CD14-positive monocyte (primary cell): ENCODE data around the gene ITK. TPM values are rescaled to one million over a fixed set of nuclear protein-coding genes. Genes with fewer than 3 reads are reported as not detected.
A peak's percentile ranks its signal among the peaks of the same experiment; 100 is the strongest.

Source experiments
- DNase-seq, 3 donors: peaks; one replicate each; pipeline ENCODE4 v3.0.0-alpha.2; 2011 to 2022
- H2AFZ ChIP-seq: 2 replicates; pipeline ENCODE4 v1.6.0; 2012; ENCODE audit warnings: mild to moderate bottlenecking, low read depth, low read length, inconsistent platforms; ENCODE audit not compliant: insufficient read depth, poor library complexity, severe bottlenecking
- H3K27ac ChIP-seq, 2 donors: 1 replicate in 1 of 2; 2 replicates in 1 of 2; pipeline ENCODE4 v1.5.1; 2012 to 2013; ENCODE audit warnings: low read length in 2 of 2, control low read depth in 1 of 2, inconsistent platforms in 1 of 2, low read depth in 1 of 2, mild to moderate bottlenecking in 1 of 2
- H3K27me3 ChIP-seq, 2 donors: one replicate each; pipeline versions ENCODE4 v1.6.0 to v1.6.1; 2011 to 2013; ENCODE audit warnings: low read length in 2 of 2; ENCODE audit not compliant: control insufficient read depth in 2 of 2, insufficient read depth in 2 of 2
- H3K36me3 ChIP-seq, 2 donors: replicated peaks in 1 of 2; 1 replicate in 1 of 2; 2 replicates in 1 of 2; pipeline versions ENCODE4 v1.5.1 to v1.6.1; 2012 to 2013; ENCODE audit warnings: low read length in 2 of 2, control low read depth in 1 of 2, inconsistent platforms in 1 of 2, mild to moderate bottlenecking in 1 of 2; ENCODE audit not compliant: insufficient read depth in 2 of 2, control insufficient read depth in 1 of 2
- H3K4me1 ChIP-seq, 2 donors: 1 replicate in 1 of 2; 2 replicates in 1 of 2; pipeline versions ENCODE4 v1.5.1 to v1.6.1; 2012 to 2013; ENCODE audit warnings: low read length in 2 of 2, control low read depth in 1 of 2, inconsistent platforms in 1 of 2, mild to moderate bottlenecking in 1 of 2, moderate library complexity in 1 of 2; ENCODE audit not compliant: insufficient read depth in 2 of 2, control insufficient read depth in 1 of 2
- H3K4me2 ChIP-seq: replicated peaks from 2 replicates; pipeline ENCODE3; 2012; ENCODE audit warnings: low read length, moderate library complexity, mild to moderate bottlenecking; ENCODE audit not compliant: poor library complexity, severe bottlenecking; ENCODE audit errors: extremely low read depth
- H3K4me3 ChIP-seq, 3 experiments: fragments of 200-600 bp in 1 of 3; sonication (generic) in 1 of 3; replicated peaks in 1 of 3; 1 replicate in 2 of 3; 2 replicates in 1 of 3; pipeline ENCODE4 v1.5.1; 2011 to 2013; ENCODE audit warnings: low read length in 3 of 3, mild to moderate bottlenecking in 3 of 3, control low read depth in 2 of 3, low read depth in 2 of 3, inconsistent platforms in 1 of 3, moderate library complexity in 1 of 3
- H3K79me2 ChIP-seq: 2 replicates; pipeline ENCODE4 v1.6.0; 2012; ENCODE audit warnings: mild to moderate bottlenecking, control low read depth, inconsistent platforms, low read length, moderate library complexity; ENCODE audit not compliant: insufficient read depth
- H3K9ac ChIP-seq: 2 replicates; pipeline ENCODE4 v1.6.0; 2017; ENCODE audit warnings: low read length, mild to moderate bottlenecking; ENCODE audit not compliant: insufficient read depth, poor library complexity, severe bottlenecking
- H3K9me3 ChIP-seq, 2 donors: replicated peaks in 1 of 2; 1 replicate in 1 of 2; 2 replicates in 1 of 2; pipeline versions ENCODE4 v1.5.1 to v1.6.1; 2012 to 2013; ENCODE audit warnings: low read length in 2 of 2, control low read depth in 1 of 2; ENCODE audit not compliant: control insufficient read depth in 1 of 2, insufficient read depth in 1 of 2
- H4K20me1 ChIP-seq: 2 replicates; pipeline ENCODE4 v1.6.0; 2012; ENCODE audit warnings: mild to moderate bottlenecking, low read length, control low read depth, moderate library complexity; ENCODE audit not compliant: insufficient read depth
- H3K27ac Mint-ChIP-seq, 7 donors: one replicate each; pipeline ENCODE4 v1.8.0; 2020; ENCODE audit warnings: mild to moderate bottlenecking in 7 of 7, mixed read lengths in 7 of 7, moderate library complexity in 6 of 7, inconsistent platforms in 2 of 7
- H3K27me3 Mint-ChIP-seq, 3 donors: one replicate each; pipeline ENCODE4 v1.8.0; 2021 to 2022; ENCODE audit warnings: low read depth in 3 of 3, mild to moderate bottlenecking in 3 of 3, mixed read lengths in 3 of 3, moderate library complexity in 3 of 3, inconsistent platforms in 1 of 3
- H3K36me3 Mint-ChIP-seq, 2 donors: one replicate each; pipeline ENCODE4 v1.8.0; 2020; ENCODE audit warnings: mixed read lengths in 2 of 2, inconsistent platforms in 1 of 2, mild to moderate bottlenecking in 1 of 2
- H3K4me1 Mint-ChIP-seq: one replicate; pipeline ENCODE4 v1.8.0; 2020; ENCODE audit warnings: mild to moderate bottlenecking, mixed read lengths
- H3K4me3 Mint-ChIP-seq, 2 donors: one replicate each; pipeline ENCODE4 v1.8.0; 2020; ENCODE audit warnings: mild to moderate bottlenecking in 2 of 2, mixed read lengths in 2 of 2, moderate library complexity in 1 of 2
- H3K9me3 Mint-ChIP-seq, 7 donors: one replicate each; pipeline ENCODE4 v1.8.0; 2020 to 2022; ENCODE audit warnings: mixed read lengths in 7 of 7, mild to moderate bottlenecking in 6 of 7, moderate library complexity in 6 of 7, inconsistent platforms in 2 of 7
- WGBS: methylation state at CpG from one replicate; pipeline ENCODE4 v1.1.5; 2013; ENCODE audit warnings: missing lambda C conversion rate; ENCODE audit not compliant: insufficient coverage; 5-methylcytosine and 5-hydroxymethylcytosine counted together
- intact Hi-C, 2 donors: fragments of 100-400 bp; cut with micrococcal nuclease; formaldehyde crosslinking; loops; one replicate each; pipeline versions ENCODE4 v1.15.0 to v1.15.1; 2023
- polyA plus RNA-seq, 3 donors: library from polyadenylated mRNA; depleted of rRNA in 1 of 3; unstranded in 2 of 3; stranded (reverse) in 1 of 3; fragments of 300-500 nt in 2 of 3; fragments of >200 nt in 1 of 3; fragmentation: Illumina TruSeq in 2 of 3; gene quantifications; 1 replicate in 2 of 3; 2 replicates in 1 of 3; pipeline ENCODE4 v1.2.3, GENCODE V29; 2012 to 2021
- TF ChIP-seq, protein P1 (sequence below): fragments of 200-600 bp; IDR thresholded peaks from one replicate; pipeline ENCODE4 v1.8.0; 2022; ENCODE audit warnings: antibody characterized with exemption, mild to moderate bottlenecking

Gene ITK
- polyA plus RNA-seq, 3 donors, result 0.03 to 0.60 (median 0.39) TPM

- Histone ChIP-seq H3K9me3 (no peaks in the 10 kb centered on the region), H3K36me3 (no peaks in the 10 kb centered on the region), H3K4me3 (no peak overlapping the region), H3K27me3 (no peaks in the 10 kb centered on the region), H3K9ac (no peak overlapping the region), H2AFZ (no peak overlapping the region), H3K4me1 (peaks cover 21 to 38% of the 10 kb centered on the region in 2 donors), H3K79me2 (peaks cover 48% of the 10 kb centered on the region), H4K20me1 (peaks cover 13% of the 10 kb centered on the region), H3K27ac (peak overlapping the region in 1 of 2 donors; percentile 17), H3K4me2 (peak overlapping the region; percentile 43)
- no peaks in the 10 kb centered on the region for H3K27me3 Mint-ChIP-seq
- no peak overlapping the region for H3K4me3 Mint-ChIP-seq
- H3K9me3 Mint-ChIP-seq, result no peaks in the 10 kb centered on the region
- TF ChIP-seq, protein P1, sequence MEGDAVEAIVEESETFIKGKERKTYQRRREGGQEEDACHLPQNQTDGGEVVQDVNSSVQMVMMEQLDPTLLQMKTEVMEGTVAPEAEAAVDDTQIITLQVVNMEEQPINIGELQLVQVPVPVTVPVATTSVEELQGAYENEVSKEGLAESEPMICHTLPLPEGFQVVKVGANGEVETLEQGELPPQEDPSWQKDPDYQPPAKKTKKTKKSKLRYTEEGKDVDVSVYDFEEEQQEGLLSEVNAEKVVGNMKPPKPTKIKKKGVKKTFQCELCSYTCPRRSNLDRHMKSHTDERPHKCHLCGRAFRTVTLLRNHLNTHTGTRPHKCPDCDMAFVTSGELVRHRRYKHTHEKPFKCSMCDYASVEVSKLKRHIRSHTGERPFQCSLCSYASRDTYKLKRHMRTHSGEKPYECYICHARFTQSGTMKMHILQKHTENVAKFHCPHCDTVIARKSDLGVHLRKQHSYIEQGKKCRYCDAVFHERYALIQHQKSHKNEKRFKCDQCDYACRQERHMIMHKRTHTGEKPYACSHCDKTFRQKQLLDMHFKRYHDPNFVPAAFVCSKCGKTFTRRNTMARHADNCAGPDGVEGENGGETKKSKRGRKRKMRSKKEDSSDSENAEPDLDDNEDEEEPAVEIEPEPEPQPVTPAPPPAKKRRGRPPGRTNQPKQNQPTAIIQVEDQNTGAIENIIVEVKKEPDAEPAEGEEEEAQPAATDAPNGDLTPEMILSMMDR, result no peak
- peak in 2 of 3 donors; percentile 30 to 36 for DNase-seq
- no peaks in the 10 kb centered on the region for H3K36me3 Mint-ChIP-seq
- peaks cover 30% of the 10 kb centered on the region for H3K4me1 Mint-ChIP-seq
- intact Hi-C loops, result no loop called here
- peak overlapping the region in 6 of 7 donors; percentile 20 to 72 (median 62) for H3K27ac Mint-ChIP-seq
- WGBS, result no CpG with 5 or more reads among the region's 7 CpGs
Observed at GRCh38 chr5:157279605-157280239, 99.1 kb downstream of the ITK start.

- peak; percentile 56 to 72 (median 57) for DNase-seq
- Histone ChIP-seq H3K9me3 (no peaks in the 10 kb centered on the region), H2AFZ (no peak overlapping the region), H3K4me3 (no peak overlapping the region), H3K27me3 (no peaks in the 10 kb centered on the region), H3K4me2 (no peak overlapping the region), H3K79me2 (peaks cover 37% of the 10 kb centered on the region), H4K20me1 (peaks cover 23% of the 10 kb centered on the region), H3K36me3 (peaks cover 5 to 11% of the 10 kb centered on the region in 2 donors), H3K4me1 (peaks cover 21 to 32% of the 10 kb centered on the region in 2 donors), H3K9ac (no peak overlapping the region), H3K27ac (peak overlapping the region in 1 of 2 donors; percentile 39)
- Mint-ChIP-seq H3K27ac (peak overlapping the region in 4 of 7 donors; percentile 35 to 75 (median 65)), H3K27me3 (no peaks in the 10 kb centered on the region), H3K36me3 (peaks cover 5 to 8% of the 10 kb centered on the region in 2 donors), H3K4me3 (no peak overlapping the region), H3K9me3 (no peaks in the 10 kb centered on the region), H3K4me1 (peaks cover 27% of the 10 kb centered on the region)
- intact Hi-C loops, result no loop called here
- WGBS, result no CpG with 5 or more reads among the region's 3 CpGs
- TF ChIP-seq, protein P1, result no peak
Observed at GRCh38 chr5:157280927-157281326, 100.3 kb downstream of the ITK start.
